Activated T-cell treated with anti-CD3 and anti-CD28 coated beads for 1 hour (primary cell): ENCODE measurements around the gene C2orf42.
"Not testable (repeated sequence)": the region's sequence is repeated elsewhere in the genome, so short reads cannot be mapped to it uniquely, and the experiment has no call there.

ENCODE experiments used
- DNase-seq: peaks from one replicate; pipeline ENCODE4 v3.0.0-alpha.2; 2020; ENCODE audit warnings: low read depth

Gene C2orf42

GRCh38 chr2:70169654-70170245 lies 21.1 kb downstream of the C2orf42 start:
- DNase-seq: not testable (repeated sequence)

GRCh38 chr2:70161069-70161534 lies 29.7 kb downstream of the C2orf42 start:
- DNase-seq: no peak

- no peak for DNase-seq
These were observed 30.3 kb downstream of the C2orf42 start for GRCh38 chr2:70160545-70160944.

GRCh38 chr2:70149130-70149686 lies 41.6 kb downstream of the C2orf42 start:
- DNase-seq: not testable (repeated sequence)

GRCh38 chr2:70148211-70148760 lies 42.5 kb downstream of the C2orf42 start:
- DNase-seq: not testable (repeated sequence)

- no peak for DNase-seq
These were observed 44.7 kb downstream of the C2orf42 start for GRCh38 chr2:70145851-70146739.

GRCh38 chr2:70145144-70145490 lies 45.7 kb downstream of the C2orf42 start:
- no peak for DNase-seq

- no peak for DNase-seq
These were observed 46.2 kb downstream of the C2orf42 start for GRCh38 chr2:70144443-70145143.

- DNase-seq: no peak
These were observed 47.3 kb downstream of the C2orf42 start for GRCh38 chr2:70143314-70144150.

- DNase-seq: peak; percentile 100
These were observed 48.1 kb downstream of the C2orf42 start for GRCh38 chr2:70142590-70143313.

- no peak for DNase-seq
These were observed 48.8 kb downstream of the C2orf42 start for GRCh38 chr2:70141902-70142589.

GRCh38 chr2:70141212-70141901 lies 49.5 kb downstream of the C2orf42 start:
- no peak for DNase-seq

- DNase-seq: no peak
These were observed 50.0 kb downstream of the C2orf42 start for GRCh38 chr2:70140791-70141211.

- DNase-seq: not testable (repeated sequence)
These were observed 56.4 kb downstream of the C2orf42 start for GRCh38 chr2:70134323-70134983.

- no peak for DNase-seq
These were observed 57.1 kb downstream of the C2orf42 start for GRCh38 chr2:70133491-70134322.

GRCh38 chr2:70133127-70133452 lies 57.7 kb downstream of the C2orf42 start:
- DNase-seq: no peak

- DNase-seq: no peak
These were observed 58.3 kb downstream of the C2orf42 start for GRCh38 chr2:70132244-70133126.
